ENCODE data around the gene SLC12A1. TPM values are rescaled to one million over a fixed set of nuclear protein-coding genes. Genes with fewer than 3 reads are reported as not detected.

Gene SLC12A1
- total RNA-seq, 4 donors from 2014 or later: not detected

DNA sequence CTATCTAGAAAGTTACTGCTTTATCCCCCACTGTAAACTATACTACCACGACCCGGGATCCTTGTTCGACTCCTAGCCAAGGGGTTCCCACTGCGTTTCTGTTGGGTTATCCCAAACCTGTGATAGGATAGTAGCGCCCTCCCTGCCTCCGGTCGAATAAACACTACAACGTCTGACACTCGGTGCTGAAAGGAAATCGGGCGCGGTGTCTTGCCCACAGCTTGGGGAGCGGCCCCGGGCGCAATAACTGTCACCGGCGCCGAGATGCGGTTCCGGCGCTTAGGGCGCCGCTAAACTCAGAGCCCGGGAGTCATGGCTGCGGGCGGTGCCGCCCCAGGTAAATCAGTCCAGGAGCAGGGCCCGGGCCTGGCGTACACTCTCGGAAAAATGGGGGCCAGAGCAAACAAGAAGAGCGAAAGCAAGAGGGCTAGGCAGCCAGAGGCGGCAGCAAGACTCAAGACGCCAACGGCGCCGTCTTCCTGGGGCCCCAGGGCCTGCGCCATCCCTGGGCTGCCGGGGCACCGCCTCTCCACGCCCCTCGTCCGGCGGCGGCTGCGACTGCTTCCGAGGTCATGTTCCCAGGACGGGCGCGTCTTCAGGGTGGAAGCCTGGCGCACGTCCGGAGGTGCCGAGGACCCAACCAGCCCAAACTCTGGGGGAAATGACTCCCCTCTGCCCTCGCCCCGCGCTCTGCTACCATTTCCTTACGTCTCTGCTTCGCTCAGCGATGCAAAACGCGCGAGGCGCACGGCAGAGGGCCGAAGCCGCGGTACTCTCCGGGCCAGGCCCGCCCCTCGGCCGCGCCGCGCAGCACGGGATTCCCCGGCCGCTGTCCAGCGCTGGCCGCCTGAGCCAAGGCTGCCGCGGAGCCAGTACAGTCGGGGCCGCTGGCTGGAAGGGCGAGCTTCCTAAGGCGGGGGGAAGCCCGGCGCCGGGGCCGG lies 125.0 kb downstream of the SLC12A1 start, which contains the start of gene DUT:
DUT (plus strand) TSS at position 575 of the 941 bp plus-strand sequence; CDS start at position 662, 87 bp downstream.
- WGBS: 0% methylated on average over 6 of the region's 89 CpGs
- H3K4me3 ChIP-seq: peak within 1 kb of the TSS; percentile 85 to 100 (median 98)
- peaks cover 16 to 26% (median 21%) of the 10 kb centered on the region in 4 donors for H3K4me1 ChIP-seq
- peak; percentile 94 for DNase-seq (ENCODE audit: extremely low spot score)
- H3K27ac ChIP-seq (replicated peaks in 1 of 4): peak within 1 kb of the TSS; percentile 96 to 100 (median 99)
- no peak for TF ChIP-seq EP300 (IDR thresholded peaks at IDR 0.05)
- peak; percentile 84 for TF ChIP-seq POLR2A (IDR thresholded peaks at IDR 0.05; ENCODE audit: low read depth)
- TF ChIP-seq POLR2AphosphoS5 (IDR thresholded peaks at IDR 0.05): peak; percentile 93 to 97
- no peak for TF ChIP-seq CTCF (IDR thresholded peaks at IDR 0.05)
- H3K27me3 ChIP-seq: no peaks in the 10 kb centered on the region
- H3K9me3 ChIP-seq: no peaks in the 10 kb centered on the region
- H3K36me3 ChIP-seq: peaks cover 16 to 27% (median 18%) of the 10 kb centered on the region in 4 donors
- intact Hi-C loops (cut with DNase I): no loop called here

DNA sequence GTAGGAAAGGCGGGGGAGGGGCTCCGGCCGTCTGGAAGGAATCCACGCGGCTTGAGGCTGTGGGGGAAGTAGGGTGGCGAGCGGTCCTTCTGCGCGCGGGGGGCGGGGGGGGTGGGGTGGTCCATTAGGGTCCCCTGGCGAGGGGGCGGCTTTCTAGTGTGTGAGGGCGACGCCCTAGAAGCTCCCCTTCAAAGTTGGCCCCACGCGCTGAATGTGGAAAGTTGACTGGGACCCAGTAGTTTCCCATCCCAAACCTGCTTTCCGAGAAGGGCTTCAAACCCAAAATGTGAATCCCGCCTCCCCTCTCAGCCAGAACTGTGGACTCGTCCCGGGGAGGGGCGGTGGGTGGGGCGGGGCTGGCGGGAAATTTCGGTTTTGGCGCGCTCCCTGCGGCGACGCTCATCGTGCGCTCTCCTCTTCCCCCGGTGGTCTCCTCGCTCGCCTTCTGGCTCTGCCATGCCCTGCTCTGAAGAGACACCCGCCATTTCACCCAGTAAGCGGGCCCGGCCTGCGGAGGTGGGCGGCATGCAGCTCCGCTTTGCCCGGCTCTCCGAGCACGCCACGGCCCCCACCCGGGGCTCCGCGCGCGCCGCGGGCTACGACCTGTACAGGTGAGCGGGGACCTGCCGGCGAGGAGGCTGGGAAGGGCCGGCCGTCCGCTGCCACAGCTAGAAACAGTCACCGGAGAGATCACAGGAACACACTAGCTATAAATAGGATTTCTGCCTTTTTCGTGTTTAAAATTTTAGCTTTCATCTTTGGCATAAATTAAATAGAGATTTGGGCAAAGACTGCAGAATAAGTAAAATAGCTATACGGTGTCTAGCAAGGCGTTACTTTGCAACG lies 125.9 kb downstream of the SLC12A1 start:
- intact Hi-C loops (cut with DNase I): no loop called here
- DNase-seq (ENCODE audit: extremely low spot score): no peak
- Histone ChIP-seq H3K27ac (replicated peaks in 1 of 4) (peak overlapping the region; percentile 96 to 100 (median 99)), H3K27me3 (no peaks in the 10 kb centered on the region), H3K9me3 (no peaks in the 10 kb centered on the region), H3K4me1 (peaks cover 16 to 26% (median 21%) of the 10 kb centered on the region in 4 donors), H3K36me3 (peaks cover 16 to 36% (median 25%) of the 10 kb centered on the region in 4 donors), H3K4me3 (peak overlapping the region; percentile 85 to 100 (median 98))
- TF ChIP-seq POLR2A (IDR thresholded peaks at IDR 0.05; ENCODE audit: low read depth) (no peak), POLR2AphosphoS5 (IDR thresholded peaks at IDR 0.05) (no peak), CTCF (IDR thresholded peaks at IDR 0.05) (no peak), EP300 (IDR thresholded peaks at IDR 0.05) (no peak)
- 1% methylated on average over 34 of the region's 64 CpGs for WGBS

DNA sequence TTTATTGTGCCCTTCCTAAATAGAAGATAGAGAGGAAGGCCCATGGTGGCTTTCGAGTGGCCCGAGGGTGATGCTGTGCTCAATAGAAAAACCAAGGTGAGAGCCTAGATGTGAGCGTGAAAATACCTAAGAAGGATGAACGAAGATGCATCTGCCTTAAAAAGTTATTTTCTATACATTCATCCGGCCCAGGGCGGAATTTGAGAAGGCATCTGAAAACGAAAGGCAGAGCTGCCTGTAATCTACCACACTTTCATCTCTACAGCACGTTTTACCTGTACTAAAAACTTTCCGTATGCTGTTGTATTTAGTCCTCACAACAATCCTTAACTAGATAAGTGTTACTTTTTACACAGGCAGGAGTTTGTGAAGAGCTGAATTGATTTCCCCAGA lies 126.5 kb downstream of the SLC12A1 start:
- Histone ChIP-seq H3K4me1 (peaks cover 16 to 26% (median 21%) of the 10 kb centered on the region in 4 donors), H3K4me3 (peak overlapping the region; percentile 85 to 100 (median 98)), H3K36me3 (peaks cover 16 to 42% (median 29%) of the 10 kb centered on the region in 4 donors), H3K27me3 (no peaks in the 10 kb centered on the region), H3K9me3 (no peaks in the 10 kb centered on the region), H3K27ac (replicated peaks in 1 of 4) (peak overlapping the region in 1 of 4 donors; percentile 99)
- intact Hi-C loops (cut with DNase I): no loop called here
- DNase-seq (ENCODE audit: extremely low spot score): no peak
- WGBS: 35% methylated on average over 9 of the region's 9 CpGs
- TF ChIP-seq POLR2AphosphoS5 (IDR thresholded peaks at IDR 0.05): no peak
- TF ChIP-seq POLR2A (IDR thresholded peaks at IDR 0.05; ENCODE audit: low read depth): no peak

DNA sequence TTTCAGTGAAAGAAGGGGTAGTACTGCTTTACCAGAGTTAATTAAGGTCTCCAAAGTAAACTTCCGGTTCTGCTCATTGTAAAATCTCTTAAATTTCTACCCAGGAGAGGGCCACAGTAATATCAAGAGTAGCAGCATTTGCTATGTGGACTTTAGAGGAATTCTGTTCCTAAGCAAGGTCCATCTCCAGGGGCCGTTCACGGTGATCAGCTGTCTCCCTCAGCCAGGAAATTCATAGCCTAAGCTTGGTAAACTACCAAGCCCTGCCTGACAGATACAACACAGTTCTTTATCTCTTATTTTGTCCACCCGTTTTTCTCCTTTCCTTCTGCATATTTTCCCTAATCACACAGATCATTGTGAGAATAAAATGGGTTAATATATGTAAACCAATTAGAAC lies 127.4 kb downstream of the SLC12A1 start:
- no peak overlapping the region for H3K4me3 ChIP-seq
- H3K27ac ChIP-seq (replicated peaks in 1 of 4): no peak overlapping the region
- H3K9me3 ChIP-seq: no peaks in the 10 kb centered on the region
- intact Hi-C loops (cut with DNase I): no loop called here
- no peaks in the 10 kb centered on the region for H3K27me3 ChIP-seq
- H3K36me3 ChIP-seq: peaks cover 19 to 51% (median 33%) of the 10 kb centered on the region in 4 donors
- TF ChIP-seq POLR2A (IDR thresholded peaks at IDR 0.05; ENCODE audit: low read depth): no peak
- H3K4me1 ChIP-seq: peaks cover 16 to 26% (median 21%) of the 10 kb centered on the region in 4 donors
- DNase-seq (ENCODE audit: extremely low spot score): no peak
- 41% methylated on average over 4 of the region's 4 CpGs for WGBS

DNA sequence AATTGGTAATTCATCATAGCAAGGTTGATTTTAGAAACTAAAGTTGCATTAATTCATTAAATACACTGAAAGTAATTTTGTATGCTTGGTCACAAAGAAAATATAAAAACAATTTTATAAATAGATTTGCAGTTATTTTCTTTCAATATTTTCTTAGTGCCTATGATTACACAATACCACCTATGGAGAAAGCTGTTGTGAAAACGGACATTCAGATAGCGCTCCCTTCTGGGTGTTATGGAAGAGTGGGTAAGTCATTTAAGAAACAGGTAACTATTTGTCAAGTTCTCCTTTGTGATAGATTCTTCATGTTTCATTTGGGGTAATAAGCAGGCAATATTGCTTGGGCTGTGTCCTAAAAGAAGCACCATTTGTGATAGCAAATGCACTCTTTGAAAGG lies 128.2 kb downstream of the SLC12A1 start:
- 89% methylated on average over 2 of the region's 2 CpGs for WGBS
- intact Hi-C loops (cut with DNase I): no loop called here

More for the DNA sequence above, 128.2 kb downstream of the SLC12A1 start:
- H3K9me3 ChIP-seq: no peaks in the 10 kb centered on the region
- H3K27ac ChIP-seq (replicated peaks in 1 of 4): no peak overlapping the region
- DNase-seq (ENCODE audit: extremely low spot score): no peak
- peaks cover 16 to 26% (median 21%) of the 10 kb centered on the region in 4 donors for H3K4me1 ChIP-seq
- H3K36me3 ChIP-seq: peaks cover 24 to 57% (median 35%) of the 10 kb centered on the region in 4 donors
- no peaks in the 10 kb centered on the region for H3K27me3 ChIP-seq
- H3K4me3 ChIP-seq: no peak overlapping the region
- TF ChIP-seq POLR2A (IDR thresholded peaks at IDR 0.05; ENCODE audit: low read depth) (no peak), EP300 (IDR thresholded peaks at IDR 0.05) (no peak), CTCF (IDR thresholded peaks at IDR 0.05) (no peak), POLR2AphosphoS5 (IDR thresholded peaks at IDR 0.05) (no peak)

Data from esophagus muscularis mucosa (tissue), 4 donors.